HG02884 (cell line): ENCODE measurements around the gene RNASE1.
"Not testable (repeated sequence)": the region's sequence is repeated elsewhere in the genome, so short reads cannot be mapped to it uniquely, and the experiment has no call there.

Source experiments
- ATAC-seq: cut with Tn5 transposase; IDR thresholded peaks from one replicate; pipeline ENCODE4 v1.9.1; 2021; ENCODE audit warnings: mild to moderate bottlenecking, moderate library complexity; ENCODE audit not compliant: unreplicated experiment

RNASE1 gene

DNA sequence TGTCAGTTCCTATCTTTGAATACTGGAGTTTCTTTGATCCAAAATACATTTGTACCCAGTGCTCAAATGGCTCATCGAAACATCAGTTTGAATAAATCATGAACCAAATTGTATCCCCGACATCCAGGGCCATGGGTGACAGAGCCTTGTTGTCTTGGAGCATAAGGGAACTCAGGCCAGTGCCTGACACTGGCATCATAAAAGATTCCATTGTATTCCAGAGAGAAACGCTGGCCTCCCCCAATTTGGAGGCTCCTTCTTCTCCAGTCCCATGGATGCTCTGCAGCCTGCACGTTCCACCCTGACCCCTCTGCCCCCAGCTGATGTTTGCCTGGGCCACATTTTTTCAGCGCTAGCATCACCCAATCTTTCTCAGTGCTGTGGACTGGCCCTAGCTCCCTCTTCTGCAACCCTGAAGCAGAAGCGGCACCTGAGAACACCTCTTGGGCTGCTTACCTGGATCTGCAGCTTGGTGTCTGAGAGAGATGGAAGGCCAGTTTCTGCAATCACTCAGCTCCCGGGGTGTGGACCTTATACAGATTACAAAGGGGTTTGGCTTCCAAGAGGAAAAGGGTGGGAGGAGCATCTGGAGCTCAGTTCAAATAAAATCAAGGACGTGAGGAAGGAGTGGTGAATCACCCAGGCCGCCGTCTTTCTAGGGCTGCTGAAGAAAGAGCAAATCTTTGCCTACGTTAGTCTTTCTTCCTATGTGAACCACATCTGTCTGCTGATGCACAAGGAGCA is at the start of gene RNASE1:
RNASE1 (minus strand) TSS at position 504 of the 744 bp plus-strand sequence. CDS start 776 bp downstream, outside the sequence.
- no peak for ATAC-seq

DNA sequence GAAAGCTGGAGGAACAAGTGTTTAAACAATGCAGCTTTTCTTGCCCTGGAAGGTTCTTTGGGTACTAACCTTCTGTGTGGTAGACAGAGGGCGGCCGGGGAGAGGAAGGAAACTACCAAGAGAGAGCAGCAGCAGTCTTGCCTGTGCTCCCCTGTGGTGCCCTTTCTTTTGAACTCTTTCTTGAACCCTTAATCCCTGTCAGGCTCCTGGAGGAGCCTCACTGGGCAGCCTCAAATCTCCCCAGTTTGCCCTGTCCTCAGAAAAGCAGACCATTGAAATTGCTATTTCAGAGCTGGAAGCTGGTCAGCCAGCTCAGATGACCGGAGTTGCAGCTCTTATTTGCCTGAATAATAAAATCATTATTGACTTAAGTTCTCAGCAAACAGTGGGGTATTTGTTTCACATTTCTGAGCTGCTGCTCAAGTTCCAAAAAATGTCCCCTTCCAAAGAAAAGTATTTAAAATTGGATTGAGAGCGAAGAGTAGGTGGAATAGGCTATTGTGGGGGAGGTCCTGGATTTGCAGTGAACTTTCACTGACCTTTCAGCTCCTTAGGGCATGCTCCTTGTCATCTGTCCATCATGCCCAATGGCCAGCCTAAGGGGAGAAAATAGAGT is 46.4 kb upstream of the RNASE1 start:
- ATAC-seq: no peak

DNA sequence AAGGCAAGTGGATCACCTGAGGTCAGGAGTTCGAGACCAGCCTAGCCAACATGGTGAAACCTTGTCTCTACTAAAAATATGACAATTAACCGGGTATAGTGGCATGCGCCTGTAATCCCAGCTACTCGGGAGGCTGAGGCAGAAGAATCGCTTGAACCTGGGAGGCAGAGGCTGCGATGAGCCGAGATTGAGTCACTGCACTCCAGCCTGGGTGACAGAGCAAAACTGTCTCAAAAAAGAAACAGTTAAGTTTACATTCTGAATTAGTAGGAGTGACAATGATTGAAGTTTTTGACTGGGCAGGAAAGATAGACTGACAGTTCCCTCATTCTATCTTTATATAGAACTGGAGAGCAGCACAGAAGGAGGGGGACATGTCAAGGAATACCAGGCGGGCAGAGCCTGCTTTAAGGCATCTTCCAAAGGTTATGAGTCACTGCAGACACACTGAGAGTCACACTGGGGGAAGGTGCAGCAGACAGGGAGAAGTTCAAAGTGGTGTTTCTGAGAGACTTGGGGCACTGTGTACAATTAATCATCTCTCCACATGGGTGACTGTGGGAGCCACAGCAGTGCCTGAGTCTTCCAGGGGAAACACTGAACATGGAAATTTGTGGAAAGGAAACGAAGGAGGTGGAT is 45.8 kb upstream of the RNASE1 start:
- ATAC-seq: no peak

DNA sequence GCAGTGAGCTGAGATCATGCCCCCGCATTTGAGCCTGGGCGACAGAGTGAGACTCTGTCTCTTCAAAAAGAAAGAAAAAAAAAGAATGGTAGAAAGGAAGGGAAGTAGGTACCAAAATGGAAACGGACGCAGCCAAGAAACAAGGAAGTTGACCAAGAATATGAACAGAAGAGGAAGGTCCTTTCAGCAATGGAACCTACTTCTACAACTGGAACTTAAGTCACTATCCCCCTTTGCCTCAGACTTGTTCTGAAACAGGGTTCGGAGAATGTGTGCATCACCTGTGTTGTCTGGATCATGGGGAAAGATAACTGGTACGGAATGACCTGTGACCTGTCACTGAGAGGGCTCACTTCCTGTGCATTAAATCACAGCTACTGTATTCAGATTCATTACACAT is 43.9 kb upstream of the RNASE1 start:
- ATAC-seq: no peak

DNA sequence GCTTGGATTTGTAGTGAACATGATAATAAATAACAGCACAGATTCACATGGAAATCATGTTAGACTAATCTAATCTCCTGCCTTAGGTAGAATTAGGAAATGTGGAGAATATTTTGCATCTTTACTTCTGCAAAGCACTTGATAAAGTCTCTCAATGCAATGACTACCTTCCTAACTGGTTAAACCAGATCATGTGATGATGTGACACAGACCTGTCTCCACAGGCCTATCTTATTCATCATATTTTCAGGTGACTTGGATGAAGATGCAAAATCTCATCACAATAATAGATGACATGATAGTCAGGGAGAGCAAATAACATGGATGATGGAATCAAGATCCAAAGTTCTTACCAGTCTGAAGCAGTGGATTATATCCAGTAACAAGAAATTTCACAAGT is 38.5 kb upstream of the RNASE1 start:
- ATAC-seq: no peak

DNA sequence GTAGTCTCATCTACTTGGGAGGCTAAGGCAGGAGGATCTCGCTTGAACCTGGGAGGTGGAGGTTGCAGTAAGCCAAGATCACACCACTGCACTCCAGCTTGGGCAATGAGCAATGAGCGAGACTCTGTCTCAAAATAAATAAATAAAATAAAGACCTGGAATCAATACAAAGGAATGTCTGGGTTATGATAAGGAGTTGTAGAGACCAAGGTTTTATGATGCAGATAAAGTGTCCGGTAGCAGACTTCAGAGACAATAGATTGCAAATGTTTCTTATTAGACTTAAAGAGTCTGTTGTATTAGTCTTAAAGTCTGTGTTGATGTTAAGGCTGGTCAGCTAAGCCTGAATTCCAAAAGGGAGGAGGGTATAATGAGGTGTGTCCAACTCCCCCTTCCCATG is 35.2 kb upstream of the RNASE1 start:
- ATAC-seq: no peak

DNA sequence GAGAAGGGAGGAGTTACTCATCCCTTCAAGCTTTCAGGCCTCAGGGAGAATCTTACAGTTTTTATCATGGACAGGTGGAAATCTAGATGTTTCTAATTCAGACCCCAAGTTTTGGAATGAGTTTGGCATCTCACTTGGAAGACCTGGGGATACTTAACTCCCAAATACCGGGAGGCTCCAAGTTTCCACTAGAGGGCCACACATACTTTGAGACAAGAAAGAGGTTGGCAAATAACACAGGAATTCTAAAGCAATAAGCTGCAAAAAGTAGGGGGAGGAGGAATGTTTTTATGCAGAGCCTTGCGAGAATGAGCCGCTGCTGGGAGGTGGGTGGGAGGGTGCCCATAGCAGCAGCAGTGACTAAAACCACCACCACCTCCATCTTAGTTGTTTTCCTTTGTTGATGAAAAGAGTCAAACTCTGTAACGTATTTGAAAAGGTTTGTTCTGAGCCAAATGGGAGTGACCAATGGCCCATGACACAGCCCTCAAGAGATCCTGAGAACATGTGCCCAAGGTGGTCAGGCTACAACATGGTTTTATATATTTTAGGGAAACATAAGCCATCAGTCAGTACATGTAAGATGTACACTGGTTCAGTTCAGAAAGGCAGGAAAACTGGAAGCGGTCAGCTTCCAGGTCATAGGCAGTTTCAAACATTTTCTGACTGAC is 34.2 kb upstream of the RNASE1 start:
- no peak for ATAC-seq

DNA sequence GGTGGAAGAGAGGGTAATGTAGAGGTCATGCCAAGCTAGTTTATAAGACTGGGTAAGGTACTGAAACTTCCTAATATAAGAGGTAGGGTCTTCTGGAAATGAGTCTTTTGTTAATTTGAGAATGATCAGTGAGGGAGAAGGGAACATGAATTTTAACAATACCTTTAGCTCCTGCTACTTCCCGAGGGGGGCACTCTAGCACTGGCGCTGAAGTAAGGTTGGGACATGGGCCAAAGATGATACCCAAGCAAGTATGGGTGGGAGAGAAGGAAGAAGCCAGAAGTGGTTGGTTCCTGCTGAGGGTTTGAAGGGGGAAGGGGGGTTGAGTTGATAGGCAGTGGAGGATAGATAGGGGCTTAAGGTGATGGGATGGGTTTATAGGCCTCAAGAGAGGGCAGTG is 32.3 kb upstream of the RNASE1 start:
- ATAC-seq: no peak

DNA sequence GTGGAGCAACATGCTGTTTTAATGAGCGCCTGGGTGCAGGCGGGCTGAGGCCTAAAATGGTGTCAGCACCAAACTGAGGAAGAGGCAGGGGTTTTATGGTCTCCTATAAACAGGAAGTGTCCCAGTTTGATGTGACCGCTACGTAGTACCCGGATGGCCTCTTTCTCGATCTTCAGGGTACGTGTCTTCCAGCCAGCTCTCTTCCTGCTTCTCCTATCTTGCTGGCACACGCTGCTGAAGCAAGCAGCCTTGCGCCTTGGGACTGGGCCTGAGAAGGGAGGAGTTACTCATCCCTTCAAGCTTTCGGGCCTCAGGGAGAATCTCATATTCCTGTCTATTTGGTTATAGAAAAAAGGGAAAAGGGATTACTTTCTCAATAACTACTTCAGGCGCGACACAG is 28.2 kb upstream of the RNASE1 start:
- ATAC-seq: no peak

DNA sequence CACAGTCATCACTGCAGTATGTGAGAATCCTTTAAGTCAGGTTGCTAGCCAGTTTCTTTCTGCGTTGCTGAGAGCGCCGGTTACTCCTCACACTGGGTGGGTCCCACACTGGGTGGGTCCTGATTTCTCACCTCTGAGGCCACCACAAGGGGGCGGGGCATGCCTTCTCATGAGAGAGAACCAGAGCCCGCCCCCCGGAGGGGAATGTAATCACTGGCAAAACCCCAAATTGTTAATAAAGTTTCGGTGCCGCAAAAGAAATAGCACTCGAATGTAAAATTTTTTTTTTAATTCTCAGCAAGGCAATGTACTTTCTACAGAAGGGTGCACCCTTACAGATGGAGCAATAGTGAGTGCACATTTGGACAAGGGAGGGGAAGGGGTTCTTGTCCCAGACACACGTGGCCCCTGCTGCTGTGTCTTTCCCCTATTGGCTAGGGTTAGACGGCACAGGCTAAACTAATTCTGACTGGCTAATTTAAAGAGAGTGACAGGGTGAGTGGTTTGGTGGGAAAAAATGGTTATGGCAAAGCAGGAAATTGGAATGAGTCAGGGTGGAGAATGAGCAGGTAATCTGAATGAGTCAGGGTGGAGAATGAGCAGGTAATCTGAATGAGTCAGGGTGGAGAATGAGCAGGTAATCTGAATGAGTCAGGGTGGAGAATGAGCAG is 25.5 kb upstream of the RNASE1 start:
- ATAC-seq: not testable (repeated sequence)

DNA sequence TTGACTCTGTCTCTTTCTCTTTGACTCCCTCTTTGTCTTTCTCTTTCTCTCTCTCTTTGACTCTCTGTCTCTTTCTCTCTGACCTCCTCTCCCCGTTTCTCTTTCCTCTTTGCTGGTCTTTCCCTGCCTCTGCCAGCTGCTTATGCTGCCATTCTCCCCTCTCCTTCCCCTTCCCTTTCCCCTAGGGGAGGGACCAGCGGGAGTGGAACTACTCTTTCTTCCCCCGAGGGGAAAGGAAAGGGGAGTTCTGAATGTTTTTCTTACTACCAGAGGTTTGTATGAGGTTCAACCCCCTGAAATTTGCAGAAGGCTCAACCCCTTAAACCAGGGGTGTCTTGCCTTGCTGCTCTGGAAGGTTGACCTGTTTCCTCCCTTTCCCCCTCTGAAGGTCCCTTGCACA is 24.7 kb upstream of the RNASE1 start:
- ATAC-seq: no peak

DNA sequence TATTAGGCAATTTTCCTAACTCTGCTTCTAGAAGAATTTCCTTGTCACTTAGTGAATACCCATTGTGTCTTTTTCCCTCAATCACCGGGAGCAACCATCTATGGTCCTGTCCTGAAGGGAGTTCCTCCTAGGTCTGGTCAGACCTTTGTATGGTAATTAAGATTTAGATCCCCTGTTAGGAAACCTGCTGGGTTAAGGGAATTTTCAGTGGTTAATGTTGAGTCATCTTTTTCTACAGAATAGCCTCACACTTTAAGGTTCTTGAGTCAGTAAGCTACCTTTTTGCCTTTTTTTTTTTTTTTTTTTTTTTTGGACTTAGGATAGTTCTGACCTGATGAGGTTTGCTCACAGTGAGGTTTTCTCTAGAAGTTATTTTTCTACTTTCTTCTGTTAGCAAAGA is 24.0 kb upstream of the RNASE1 start:
- ATAC-seq: not testable (repeated sequence)

DNA sequence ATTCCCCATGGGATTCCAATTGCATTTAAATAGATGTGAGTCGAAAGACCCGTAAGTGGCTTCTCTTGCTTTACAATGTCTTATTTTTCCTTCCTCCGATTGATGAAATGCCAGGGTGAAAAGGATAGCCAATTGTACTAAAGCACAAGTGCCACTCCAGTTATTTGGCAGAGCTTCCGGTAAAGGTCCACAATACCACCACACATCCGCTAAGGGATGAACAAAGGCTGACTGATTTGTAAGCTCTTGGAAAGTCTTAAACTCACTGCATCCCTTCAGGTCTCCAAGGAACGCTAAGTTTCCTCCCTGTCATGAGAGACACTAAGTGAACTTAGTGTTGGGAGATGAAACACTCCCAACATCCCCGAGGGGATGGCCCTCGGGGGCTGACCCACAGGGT is 21.2 kb upstream of the RNASE1 start:
- ATAC-seq: no peak

DNA sequence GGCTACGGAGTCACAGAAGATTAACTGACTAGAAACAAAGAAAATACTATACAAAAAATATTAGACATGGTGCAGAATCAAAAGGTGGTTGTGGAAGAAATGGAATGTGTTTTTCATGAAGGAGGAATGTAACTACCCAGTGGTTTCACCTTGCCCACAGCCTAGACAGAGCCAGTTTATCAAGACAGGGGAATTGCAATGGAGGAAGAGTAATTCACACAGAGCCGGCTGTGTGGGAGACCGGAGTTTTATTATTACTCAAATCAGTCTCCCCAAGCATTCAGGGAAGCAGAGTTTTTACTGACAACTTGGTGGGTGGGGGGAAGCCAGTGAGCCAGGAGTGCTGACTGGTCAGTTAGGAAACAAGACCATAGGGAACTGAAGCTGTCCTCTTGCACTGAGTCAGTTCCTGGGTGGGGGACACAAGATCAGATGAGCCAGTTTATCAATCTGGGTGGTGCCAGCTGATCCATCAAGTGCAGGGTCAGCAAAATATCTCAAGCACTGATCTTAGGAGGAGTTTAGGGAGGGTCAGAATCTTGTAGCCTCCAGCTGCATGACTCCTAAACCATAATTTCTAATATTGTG is 19.0 kb upstream of the RNASE1 start:
- not testable (repeated sequence) for ATAC-seq

DNA sequence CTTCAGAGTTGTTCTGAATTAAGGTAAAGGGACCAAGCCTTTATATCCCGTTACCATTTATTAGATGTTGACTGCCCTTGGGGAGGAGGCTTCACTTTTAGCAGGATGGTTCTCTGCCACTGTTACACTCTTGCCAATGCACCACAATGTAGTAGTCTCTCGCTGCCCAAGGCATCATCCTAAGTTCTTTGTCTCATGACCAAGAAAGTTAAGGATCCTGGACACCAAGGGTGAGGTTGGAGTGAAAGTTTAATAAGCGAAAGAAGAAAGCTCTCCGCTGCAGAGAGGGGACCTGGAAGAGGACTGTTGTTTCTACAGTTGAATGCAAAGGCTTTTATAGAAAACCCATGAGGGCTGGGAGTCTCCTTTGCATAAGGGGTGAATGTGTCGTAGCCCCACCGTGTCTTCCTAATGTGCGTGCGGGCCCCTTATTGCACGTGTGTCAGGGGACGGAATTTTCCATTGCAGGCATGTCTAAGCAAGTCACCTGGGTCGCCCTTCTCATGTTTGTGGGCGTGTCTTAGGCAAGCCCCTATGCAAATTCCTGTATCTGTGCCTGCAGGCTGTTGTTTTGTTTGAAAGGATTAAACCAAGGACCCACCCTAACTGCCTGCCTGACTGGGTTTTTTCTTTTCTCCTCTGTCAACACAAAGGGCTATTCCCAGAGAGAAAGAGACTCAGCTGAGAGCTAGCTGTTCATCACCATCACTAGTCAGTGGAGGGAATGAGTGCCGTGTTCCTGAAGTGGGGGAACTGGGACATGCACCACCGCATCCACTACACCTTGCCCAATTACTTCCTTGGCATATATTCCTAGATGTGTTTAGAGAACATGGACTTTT is 17.6 kb upstream of the RNASE1 start:
- ATAC-seq: no peak

DNA sequence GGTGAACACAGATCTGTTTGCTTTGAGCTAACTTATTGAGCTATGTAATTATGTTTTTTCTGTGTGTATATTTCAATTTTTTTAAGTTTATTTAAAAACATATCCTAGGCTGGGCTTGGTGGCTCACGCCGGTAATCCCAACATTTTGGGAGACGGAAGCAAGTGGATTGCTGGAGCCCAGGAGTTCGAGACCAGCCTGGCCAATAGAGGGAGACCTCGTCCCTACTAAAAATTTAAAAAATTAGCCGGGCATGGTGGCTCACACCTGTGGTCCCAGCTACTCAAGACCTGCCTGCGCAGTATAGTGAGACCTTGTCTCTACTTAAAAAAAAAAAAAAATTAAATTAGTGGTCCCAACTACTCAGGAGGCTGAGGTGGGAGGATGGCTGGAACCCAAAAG is 16.2 kb upstream of the RNASE1 start:
- ATAC-seq: no peak

DNA sequence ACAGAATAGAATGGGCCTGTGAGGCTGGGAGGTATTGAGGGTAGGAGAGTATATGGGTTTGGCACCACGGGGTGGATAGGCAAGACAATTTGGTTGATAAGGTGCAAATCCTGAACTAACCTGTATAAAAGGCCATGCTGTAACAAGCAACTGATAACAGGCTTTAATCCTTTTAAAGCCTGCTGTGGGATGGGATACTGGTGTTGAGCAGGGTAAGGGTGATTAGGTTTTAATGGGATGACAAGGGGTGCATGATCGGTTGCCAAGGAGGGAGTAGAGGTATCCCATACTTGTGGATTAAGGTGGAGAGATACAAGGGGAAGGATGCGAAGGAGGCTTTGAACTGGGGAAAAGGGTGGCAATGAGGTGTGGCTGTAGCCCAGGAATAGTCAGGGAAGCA is 13.3 kb upstream of the RNASE1 start:
- not testable (repeated sequence) for ATAC-seq

DNA sequence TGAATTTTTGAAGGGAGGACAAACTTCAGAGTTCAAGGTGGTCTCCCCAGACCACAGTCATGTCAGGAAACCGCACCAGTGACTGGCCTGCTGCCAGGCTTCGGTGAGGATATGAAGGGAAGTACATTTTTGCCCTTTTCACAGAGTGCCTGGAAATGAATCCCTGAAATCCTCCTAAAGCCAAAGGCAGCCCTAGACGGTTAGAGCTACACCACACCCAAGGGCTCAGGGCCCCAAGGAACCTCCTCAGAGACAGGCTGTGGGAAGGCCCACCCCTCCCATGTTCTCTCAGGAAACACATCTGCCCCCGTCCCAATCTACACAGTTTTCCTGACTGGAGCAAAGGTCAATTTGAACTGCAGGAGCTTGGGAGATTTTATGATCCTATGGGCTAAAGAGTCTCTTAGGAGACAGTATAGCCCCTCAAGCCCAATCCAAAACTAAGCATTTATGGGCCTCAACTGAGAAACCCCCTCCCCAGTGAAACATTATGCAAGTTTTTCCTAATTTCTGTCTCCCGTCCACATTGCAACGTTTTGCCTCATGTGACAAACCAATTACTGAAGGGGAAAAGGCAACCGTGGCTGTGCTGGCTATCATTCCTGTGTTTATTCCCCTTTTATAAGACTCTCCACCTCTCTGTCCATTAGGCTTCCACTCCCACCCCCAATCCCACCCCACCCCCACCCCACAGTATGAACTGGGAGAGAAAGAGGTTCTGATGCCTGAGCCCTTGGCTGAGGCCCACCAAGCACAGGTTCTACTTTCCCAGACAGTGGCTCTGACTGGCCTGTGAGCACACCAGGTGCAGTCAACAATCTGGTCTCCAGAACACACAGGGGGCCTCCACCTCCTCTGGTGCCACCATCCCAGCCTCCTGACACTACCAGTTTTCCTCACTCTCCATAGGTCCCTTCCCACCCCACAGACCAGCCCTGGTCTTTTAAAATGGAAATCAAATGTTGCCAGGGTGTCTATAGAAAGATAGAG is 9.6 kb upstream of the RNASE1 start:
- ATAC-seq: no peak

DNA sequence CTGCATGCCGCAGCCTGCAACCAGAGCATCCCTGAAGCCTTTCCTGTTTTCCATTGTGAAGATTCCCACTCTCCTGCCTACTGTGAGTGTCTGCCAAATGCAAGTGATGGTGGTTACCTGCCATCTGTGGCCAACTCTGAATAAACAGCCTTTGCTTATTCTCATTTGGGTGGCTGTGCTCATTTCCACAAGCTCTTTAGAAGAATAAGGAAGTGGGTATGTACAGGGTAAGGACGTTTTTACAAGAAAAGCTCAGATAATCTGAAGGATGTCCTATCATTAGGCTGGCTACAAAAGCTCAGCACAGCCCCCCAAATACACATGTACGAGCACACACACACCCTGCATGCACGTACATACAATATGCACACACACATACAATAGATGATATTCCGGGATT is 7.3 kb upstream of the RNASE1 start:
- no peak for ATAC-seq
